IMR-90 (cell line): Measurements from ENCODE around the gene TRAF3IP1. TPM values are rescaled to one million over a fixed set of nuclear protein-coding genes. Genes with fewer than 3 reads are reported as not detected.
A peak's percentile ranks its signal among the peaks of the same experiment; 100 is the strongest.

Source experiments
- ATAC-seq: fragments of 200-7000 bp; cut with Tn5 transposase; 2 replicates; pipeline ENCODE4 v1.9.1; 2020; ENCODE audit warnings: low read depth, mild to moderate bottlenecking, moderate library complexity
- BruUV-seq: library from RNA; stranded (reverse); fragments of 400-500 nt; replicated peaks from 2 replicates; lab custom pipeline; 2021; lab: Mats Ljungman, UMichigan
- CTCF ChIA-PET: fragments of 300-600 bp; formaldehyde crosslinking; extraction: SDS; loops from one replicate; lab custom pipeline; 2021; ENCODE audit warnings: antibody characterized with exemption; lab: Yijun Ruan, JAX
- POLR2A ChIA-PET: fragments of 300-600 bp; sonication (Branson Sonifier 250); formaldehyde crosslinking; loops from one replicate; lab custom pipeline; 2022; ENCODE audit warnings: antibody characterized with exemption; ENCODE audit not compliant: unreplicated experiment; lab: Charles Lee
- DNase-seq: peaks from one replicate; pipeline ENCODE4 v3.0.0; 2013
- H2AFZ ChIP-seq: replicated peaks from 2 replicates; pipeline ENCODE3; 2013; ENCODE audit warnings: low read length, mild to moderate bottlenecking; ENCODE audit not compliant: poor library complexity
- H2AK5ac ChIP-seq: 2 replicates; pipeline ENCODE4 v1.6.1; 2013; ENCODE audit warnings: low read depth, low read length, inconsistent platforms
- H2AK9ac ChIP-seq: replicated peaks from 2 replicates; pipeline ENCODE3; 2013; ENCODE audit warnings: mild to moderate bottlenecking, low read depth, low read length, moderate library complexity; ENCODE audit not compliant: poor library complexity
- H2BK120ac ChIP-seq: 2 replicates; pipeline ENCODE4 v1.6.1; 2013; ENCODE audit warnings: low read depth, low read length, inconsistent platforms
- H2BK15ac ChIP-seq: 3 replicates; pipeline ENCODE4 v1.6.1; 2013; ENCODE audit warnings: low read depth, low read length, inconsistent platforms
- H2BK20ac ChIP-seq: 2 replicates; pipeline ENCODE4 v1.6.1; 2013; ENCODE audit warnings: low read depth, mild to moderate bottlenecking, inconsistent platforms, low read length, moderate library complexity
- H2BK5ac ChIP-seq: 2 replicates; pipeline ENCODE4 v1.6.1; 2013; ENCODE audit warnings: mild to moderate bottlenecking, low read depth, low read length, inconsistent platforms; ENCODE audit not compliant: poor library complexity, severe bottlenecking
- H3K14ac ChIP-seq: replicated peaks from 2 replicates; pipeline ENCODE4 v1.6.1; 2013; ENCODE audit warnings: low read depth, low read length, inconsistent platforms
- H3K18ac ChIP-seq: 2 replicates; pipeline ENCODE4 v1.6.1; 2013; ENCODE audit warnings: low read depth, low read length, control low read depth
- H3K23ac ChIP-seq: 2 replicates; pipeline ENCODE4 v1.6.1; 2013; ENCODE audit warnings: low read depth, low read length, inconsistent platforms
- H3K27ac ChIP-seq: 2 replicates; pipeline ENCODE4 v1.5.1; 2013; ENCODE audit warnings: mild to moderate bottlenecking, control low read depth, low read length; ENCODE audit not compliant: insufficient read depth
- H3K27me3 ChIP-seq: 2 replicates; pipeline ENCODE4 v1.6.1; 2013; ENCODE audit warnings: low read length; ENCODE audit not compliant: control insufficient read depth, insufficient read depth
- H3K36me3 ChIP-seq: 2 replicates; pipeline ENCODE4 v1.6.1; 2013; ENCODE audit warnings: low read length, mixed read lengths; ENCODE audit not compliant: control insufficient read depth, insufficient read depth
- H3K4ac ChIP-seq: 2 replicates; pipeline ENCODE4 v1.6.1; 2013; ENCODE audit warnings: low read depth, low read length, inconsistent platforms
- H3K4me1 ChIP-seq: 2 replicates; pipeline ENCODE4 v1.6.1; 2013; ENCODE audit warnings: low read length, mixed read lengths; ENCODE audit not compliant: control insufficient read depth, insufficient read depth
- H3K4me2 ChIP-seq: 2 replicates; pipeline ENCODE4 v1.6.1; 2013; ENCODE audit warnings: low read depth, mild to moderate bottlenecking, control low read depth, low read length, moderate library complexity
- H3K4me3 ChIP-seq: 2 replicates; pipeline ENCODE4 v1.5.1; 2013; ENCODE audit warnings: low read depth, mild to moderate bottlenecking, control low read depth, low read length, moderate library complexity; ENCODE audit not compliant: insufficient read depth
- H3K56ac ChIP-seq: 2 replicates; pipeline ENCODE4 v1.6.1; 2013; ENCODE audit warnings: low read length, inconsistent platforms; ENCODE audit not compliant: insufficient read depth; ENCODE audit errors: extremely low read depth
- H3K79me1 ChIP-seq, 2 experiments: 2 replicates each; pipeline ENCODE4 v1.6.1; 2013; ENCODE audit warnings: low read length in 2 of 2, inconsistent platforms in 1 of 2, low read depth in 1 of 2
- H3K9ac ChIP-seq: 2 replicates; pipeline ENCODE4 v1.6.1; 2013; ENCODE audit warnings: low read depth, low read length, control low read depth
- H3K9me1 ChIP-seq: 2 replicates; pipeline ENCODE4 v1.6.1; 2013; ENCODE audit warnings: low read length, inconsistent platforms; ENCODE audit not compliant: insufficient read depth
- H3K9me3 ChIP-seq: 2 replicates; pipeline ENCODE4 v1.6.1; 2013; ENCODE audit warnings: low read length; ENCODE audit not compliant: control insufficient read depth, insufficient read depth
- H4K20me1 ChIP-seq: 2 replicates; pipeline ENCODE4 v1.6.1; 2013; ENCODE audit warnings: low read length, inconsistent platforms; ENCODE audit not compliant: insufficient read depth
- H4K5ac ChIP-seq: 2 replicates; pipeline ENCODE4 v1.6.1; 2013; ENCODE audit warnings: mild to moderate bottlenecking, low read depth, low read length, control low read depth
- H4K8ac ChIP-seq, 2 experiments: 2 replicates each; pipeline ENCODE4 v1.6.1; 2013; ENCODE audit warnings: low read depth in 2 of 2, low read length in 2 of 2, control low read depth in 1 of 2, inconsistent platforms in 1 of 2
- H4K91ac ChIP-seq: 2 replicates; pipeline ENCODE4 v1.6.1; 2013; ENCODE audit warnings: low read depth, low read length, inconsistent platforms; ENCODE audit not compliant: insufficient read depth
- BHLHE40 ChIP-seq: fragments of 150-350 bp; IDR thresholded peaks from 2 replicates; pipeline ENCODE4 v1.6.1; 2016; ENCODE audit warnings: mild to moderate bottlenecking, low read depth, low read length
- CEBPB ChIP-seq: IDR thresholded peaks from 2 replicates; pipeline ENCODE4 v1.6.1; 2012; ENCODE audit warnings: low read depth, low read length, improper control_type of control experiment
- CHD1 ChIP-seq: IDR thresholded peaks from 2 replicates; pipeline ENCODE4 v1.6.1; 2012; ENCODE audit warnings: low read depth, low read length, improper control_type of control experiment
- FOS ChIP-seq: fragments of 150-350 bp; IDR thresholded peaks from 2 replicates; pipeline ENCODE4 v1.6.1; 2016; ENCODE audit warnings: low read depth, low read length
- MAFK ChIP-seq: IDR thresholded peaks from 2 replicates; pipeline ENCODE4 v1.6.1; 2012; ENCODE audit warnings: low read depth, low read length, improper control_type of control experiment
- MAZ ChIP-seq: IDR thresholded peaks from 2 replicates; pipeline ENCODE4 v1.6.1; 2012; ENCODE audit warnings: low read depth, mild to moderate bottlenecking, low read length, improper control_type of control experiment, moderate library complexity, borderline replicate concordance
- MXI1 ChIP-seq: IDR thresholded peaks from 2 replicates; pipeline ENCODE4 v1.6.1; 2012; ENCODE audit warnings: low read depth, mild to moderate bottlenecking, low read length, moderate library complexity, borderline replicate concordance
- NFE2L2 ChIP-seq: fragments of 150-350 bp; IDR thresholded peaks from 2 replicates; pipeline ENCODE4 v1.6.1; 2016; ENCODE audit warnings: low read depth, mild to moderate bottlenecking, low read length
- POLR2A ChIP-seq: IDR thresholded peaks from 2 replicates; pipeline ENCODE4 v1.6.1; 2012; ENCODE audit warnings: mild to moderate bottlenecking, low read depth, low read length
- RAD21 ChIP-seq: IDR thresholded peaks from 2 replicates; pipeline ENCODE4 v1.6.1; 2012; ENCODE audit warnings: low read length, improper control_type of control experiment
- RCOR1 ChIP-seq: IDR thresholded peaks from 2 replicates; pipeline ENCODE4 v1.6.1; 2012; ENCODE audit warnings: mild to moderate bottlenecking, low read length, improper control_type of control experiment; ENCODE audit not compliant: insufficient replicate concordance
- RFX5 ChIP-seq: IDR thresholded peaks from 2 replicates; pipeline ENCODE4 v1.8.0; 2012; ENCODE audit warnings: low read depth, mild to moderate bottlenecking, low read length, moderate library complexity
- SMC3 ChIP-seq: fragments of 150-350 bp; IDR thresholded peaks from 2 replicates; pipeline ENCODE4 v1.6.1; 2016; ENCODE audit warnings: low read depth, mild to moderate bottlenecking, antibody characterized with exemption, low read length, moderate library complexity
- WGBS, 2 experiments: methylation state at CpG; one replicate each; pipeline versions ENCODE4 v1.1.5 to v1.1.7; 2013; ENCODE audit warnings: missing lambda C conversion rate in 2 of 2; ENCODE audit not compliant: insufficient read length in 1 of 2; ENCODE audit errors: extremely low coverage in 2 of 2; 5-methylcytosine and 5-hydroxymethylcytosine counted together
- dilution Hi-C: fragments of 300-500 bp; cut with HindIII; formaldehyde crosslinking; loops from one replicate; pipeline ENCODE4 v1.14.3; 2018; ENCODE audit warnings: low sequenced_read_pairs; ENCODE audit not compliant: unreplicated experiment
- in situ Hi-C: fragments of 300-500 bp; cut with MboI; formaldehyde crosslinking; loops from 3 replicates; pipeline ENCODE4 v1.14.3; 2019; ENCODE audit warnings: low sequenced_read_pairs, inconsistent platforms, mixed read lengths
- intact Hi-C: fragments of 100-400 bp; cut with micrococcal nuclease; formaldehyde crosslinking; loops from 2 replicates; pipeline ENCODE4 v1.10.0; 2022
- polyA plus RNA-seq, 3 experiments: library from polyadenylated mRNA; depleted of rRNA; stranded (reverse); fragments of >200 nt; gene quantifications; 2 replicates each; pipeline ENCODE4 v1.2.3, GENCODE V29; 2012; ENCODE audit warnings: low replicate concordance in 1 of 3
- total RNA-seq: library from RNA; depleted of rRNA; stranded (reverse); fragments of >200 nt; gene quantifications from 2 replicates; pipeline ENCODE4 v1.2.3, GENCODE V29; 2012
- TF ChIP-seq, protein P1 (sequence below): fragments of 150-350 bp; IDR thresholded peaks from 2 replicates; pipeline ENCODE4 v1.6.1; 2017; ENCODE audit warnings: mild to moderate bottlenecking, antibody characterized with exemption, low read length, low read depth
- TF ChIP-seq, protein P2 (sequence below): conservative IDR thresholded peaks from 2 replicates; pipeline ENCODE4 v1.5.1; 2012; ENCODE audit warnings: mild to moderate bottlenecking, low read depth, low read length, improper control_type of control experiment
- TF ChIP-seq, protein P3 (sequence below): fragments of 150-350 bp; IDR thresholded peaks from 2 replicates; pipeline ENCODE4 v1.6.1; 2016; ENCODE audit warnings: low read depth, mild to moderate bottlenecking, low read length, moderate library complexity, borderline replicate concordance

The TRAF3IP1 gene
- total and polyA plus RNA-seq, 2 of the 4 experiments (the other 2 are of a cell fraction), result 5.9 to 8.3 TPM

DNA sequence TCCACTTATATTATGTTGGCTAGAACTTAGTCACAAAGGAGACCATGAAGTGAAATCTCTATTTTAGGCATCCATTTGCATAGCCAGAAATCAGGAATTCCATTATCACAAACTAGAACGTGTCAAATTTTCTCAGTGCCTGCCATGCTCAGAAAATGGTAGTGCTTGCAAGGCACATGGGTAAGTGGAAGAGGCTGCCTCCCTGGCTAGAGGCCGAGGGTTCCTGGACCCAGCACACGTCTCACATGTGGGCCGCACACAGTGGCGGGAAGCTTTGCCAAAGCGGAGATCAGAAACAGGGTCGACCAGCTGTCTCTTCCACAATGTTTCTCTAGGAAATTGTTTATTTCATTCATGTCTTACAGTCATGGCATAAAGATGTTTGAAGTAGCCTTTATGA lies 42.3 kb downstream of the TRAF3IP1 start:
- dilution Hi-C loops, result no loop called here
- Histone ChIP-seq H3K9ac (no peak overlapping the region), H3K4ac (no peak overlapping the region), H4K20me1 (no peaks in the 10 kb centered on the region), H3K56ac (no peak overlapping the region), H2BK120ac (no peak overlapping the region), H2BK5ac (no peak overlapping the region), H3K4me1 (no peaks in the 10 kb centered on the region), H4K8ac (no peak overlapping the region), H4K5ac (no peak overlapping the region), H4K91ac (no peak overlapping the region), H2BK20ac (no peak overlapping the region), H2BK15ac (no peak overlapping the region), H2AK5ac (no peak overlapping the region), H3K9me3 (no peaks in the 10 kb centered on the region), H3K23ac (no peak overlapping the region; the same call in 1 of the 2 replicates), H3K9me1 (no peaks in the 10 kb centered on the region; the same call in 1 of the 2 replicates), H3K14ac (0 out of 2 replicates have a peak overlapping the region, but pooled peaks have one; percentile 7), H3K4me2 (no peak overlapping the region), H3K79me1 (no peaks in the 10 kb centered on the region), H3K36me3 (peaks cover 18% of the 10 kb centered on the region), H2AK9ac (no peak overlapping the region), H2AFZ (no peak overlapping the region), H3K4me3 (no peak overlapping the region), H3K27me3 (no peaks in the 10 kb centered on the region), H3K18ac (no peak overlapping the region), H3K27ac (no peak overlapping the region)
- ChIA-PET POLR2A (no interaction called here), CTCF (no interaction called here)
- no TSS peak for BruUV-seq
- TF ChIP-seq, protein P1, sequence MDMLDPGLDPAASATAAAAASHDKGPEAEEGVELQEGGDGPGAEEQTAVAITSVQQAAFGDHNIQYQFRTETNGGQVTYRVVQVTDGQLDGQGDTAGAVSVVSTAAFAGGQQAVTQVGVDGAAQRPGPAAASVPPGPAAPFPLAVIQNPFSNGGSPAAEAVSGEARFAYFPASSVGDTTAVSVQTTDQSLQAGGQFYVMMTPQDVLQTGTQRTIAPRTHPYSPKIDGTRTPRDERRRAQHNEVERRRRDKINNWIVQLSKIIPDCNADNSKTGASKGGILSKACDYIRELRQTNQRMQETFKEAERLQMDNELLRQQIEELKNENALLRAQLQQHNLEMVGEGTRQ, result no peak
- no peak for TF ChIP-seq FOS
- TF ChIP-seq MAFK, result no peak
- no peak for TF ChIP-seq NFE2L2
- no peak for TF ChIP-seq RCOR1
- TF ChIP-seq MXI1, result no peak
- TF ChIP-seq RFX5, result no peak
- TF ChIP-seq, protein P2, sequence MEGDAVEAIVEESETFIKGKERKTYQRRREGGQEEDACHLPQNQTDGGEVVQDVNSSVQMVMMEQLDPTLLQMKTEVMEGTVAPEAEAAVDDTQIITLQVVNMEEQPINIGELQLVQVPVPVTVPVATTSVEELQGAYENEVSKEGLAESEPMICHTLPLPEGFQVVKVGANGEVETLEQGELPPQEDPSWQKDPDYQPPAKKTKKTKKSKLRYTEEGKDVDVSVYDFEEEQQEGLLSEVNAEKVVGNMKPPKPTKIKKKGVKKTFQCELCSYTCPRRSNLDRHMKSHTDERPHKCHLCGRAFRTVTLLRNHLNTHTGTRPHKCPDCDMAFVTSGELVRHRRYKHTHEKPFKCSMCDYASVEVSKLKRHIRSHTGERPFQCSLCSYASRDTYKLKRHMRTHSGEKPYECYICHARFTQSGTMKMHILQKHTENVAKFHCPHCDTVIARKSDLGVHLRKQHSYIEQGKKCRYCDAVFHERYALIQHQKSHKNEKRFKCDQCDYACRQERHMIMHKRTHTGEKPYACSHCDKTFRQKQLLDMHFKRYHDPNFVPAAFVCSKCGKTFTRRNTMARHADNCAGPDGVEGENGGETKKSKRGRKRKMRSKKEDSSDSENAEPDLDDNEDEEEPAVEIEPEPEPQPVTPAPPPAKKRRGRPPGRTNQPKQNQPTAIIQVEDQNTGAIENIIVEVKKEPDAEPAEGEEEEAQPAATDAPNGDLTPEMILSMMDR, result no peak
- no peak for TF ChIP-seq POLR2A
- TF ChIP-seq RAD21, result no peak
- no peak for TF ChIP-seq SMC3
- TF ChIP-seq, protein P3, sequence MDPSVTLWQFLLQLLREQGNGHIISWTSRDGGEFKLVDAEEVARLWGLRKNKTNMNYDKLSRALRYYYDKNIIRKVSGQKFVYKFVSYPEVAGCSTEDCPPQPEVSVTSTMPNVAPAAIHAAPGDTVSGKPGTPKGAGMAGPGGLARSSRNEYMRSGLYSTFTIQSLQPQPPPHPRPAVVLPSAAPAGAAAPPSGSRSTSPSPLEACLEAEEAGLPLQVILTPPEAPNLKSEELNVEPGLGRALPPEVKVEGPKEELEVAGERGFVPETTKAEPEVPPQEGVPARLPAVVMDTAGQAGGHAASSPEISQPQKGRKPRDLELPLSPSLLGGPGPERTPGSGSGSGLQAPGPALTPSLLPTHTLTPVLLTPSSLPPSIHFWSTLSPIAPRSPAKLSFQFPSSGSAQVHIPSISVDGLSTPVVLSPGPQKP, result no peak
- no peak for TF ChIP-seq CEBPB
- no peak for TF ChIP-seq CHD1
- no peak for TF ChIP-seq MAZ
- TF ChIP-seq BHLHE40, result no peak
- ATAC-seq, result no peak
- in situ Hi-C loops, result loop anchor here (10.0 to 25.0 kb wide), 4 partner anchors 102 to 642 kb away; no protein-coding TSS in a partner anchor
- 0% methylated on average over 1 of the region's 7 CpGs; no CpG with 5 or more reads in 1 of the 2 experiments for WGBS, 2 experiments
- DNase-seq, result no peak
- intact Hi-C loops, result no loop called here
